ENCODE data around the gene AUTS2. TPM values are rescaled to one million over a fixed set of nuclear protein-coding genes. Genes with fewer than 3 reads are reported as not detected.

Gene AUTS2
- total RNA-seq, 2 experiments from 2014 or later, result 15.2 to 16.3 TPM

DNA sequence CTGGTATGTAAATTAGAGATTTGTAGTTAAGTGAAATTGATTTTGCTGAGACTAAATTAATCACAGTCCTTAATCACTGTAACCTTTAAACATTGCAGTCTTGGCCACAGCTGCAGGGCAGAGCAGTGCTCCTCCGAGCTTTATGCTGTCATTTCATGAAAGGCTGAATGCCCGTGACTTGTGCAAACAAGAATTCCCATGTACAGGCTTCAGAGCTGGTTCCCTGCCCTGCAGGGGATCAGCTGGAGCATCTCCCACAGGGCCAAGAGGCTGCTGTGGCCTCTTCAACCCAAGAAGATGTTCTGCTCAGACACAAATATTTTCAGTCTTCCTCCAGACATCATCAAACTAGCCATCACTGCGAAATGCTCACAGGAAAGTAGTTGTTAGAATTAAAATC lies 419.1 kb downstream of the AUTS2 start:
- ATAC-seq (no peak), DNase-seq (no peak)
- Mint-ChIP-seq H3K27me3 (ENCODE audit: low read depth) (peaks cover 13% of the 10 kb centered on the region), H3K4me3 (no peak overlapping the region), H3K27ac (no peak overlapping the region), H3K4me1 (ENCODE audit: low read depth) (no peaks in the 10 kb centered on the region), H3K36me3 (ENCODE audit: low read depth) (no peaks in the 10 kb centered on the region), H3K9me3 (ENCODE audit: insufficient read depth) (no peaks in the 10 kb centered on the region)
- ChIA-PET POLR2A (no interaction called here), CTCF (no interaction called here)

DNA sequence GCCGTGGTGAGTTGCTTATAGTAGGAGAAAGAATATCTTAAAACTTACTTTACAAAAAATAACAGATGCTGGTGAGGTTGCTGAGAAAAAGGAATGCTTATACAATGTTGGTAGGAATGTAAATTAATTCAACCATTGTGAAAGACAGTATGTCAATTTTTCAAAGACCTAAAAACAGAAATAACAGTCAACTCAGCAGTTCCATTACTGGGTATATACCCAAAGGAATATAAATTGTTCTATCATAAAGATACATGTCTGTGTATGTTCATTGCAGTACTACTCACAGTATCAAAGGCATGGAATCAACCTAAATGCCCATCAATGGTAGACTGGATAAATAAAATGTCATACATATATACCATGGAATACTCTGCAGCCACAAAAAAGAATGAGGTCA lies 420.4 kb downstream of the AUTS2 start:
- POLR2A ChIA-PET, result no interaction called here
- no peak for ATAC-seq
- Mint-ChIP-seq H3K9me3 (ENCODE audit: insufficient read depth) (no peaks in the 10 kb centered on the region), H3K27ac (no peak overlapping the region), H3K4me3 (no peak overlapping the region), H3K27me3 (ENCODE audit: low read depth) (peaks cover 13% of the 10 kb centered on the region), H3K36me3 (ENCODE audit: low read depth) (no peaks in the 10 kb centered on the region), H3K4me1 (ENCODE audit: low read depth) (no peaks in the 10 kb centered on the region)
- CTCF ChIA-PET, result no interaction called here
- no peak for DNase-seq

DNA sequence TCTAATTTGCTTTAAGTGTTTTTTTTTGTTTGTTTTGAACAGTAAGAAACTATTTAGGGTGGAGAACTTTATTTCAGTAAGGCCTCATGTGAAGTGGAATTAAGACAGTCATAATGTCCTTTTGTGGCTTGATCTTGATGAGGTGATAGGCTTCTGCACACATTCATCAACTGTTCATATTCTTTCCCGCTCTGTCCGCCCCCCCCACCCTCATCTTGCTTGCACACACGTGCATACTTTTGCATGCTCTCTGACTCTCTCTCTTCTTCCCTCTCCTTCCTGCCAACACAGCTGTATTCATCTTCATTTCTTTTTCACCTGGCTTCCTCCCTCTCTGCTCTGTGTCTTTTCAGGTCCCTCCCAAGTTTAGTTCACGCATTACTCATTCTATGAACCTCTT lies 429.6 kb downstream of the AUTS2 start:
- Mint-ChIP-seq H3K36me3 (ENCODE audit: low read depth) (no peaks in the 10 kb centered on the region), H3K27ac (no peak overlapping the region), H3K27me3 (ENCODE audit: low read depth) (peaks cover 4% of the 10 kb centered on the region), H3K4me3 (no peak overlapping the region), H3K4me1 (ENCODE audit: low read depth) (no peaks in the 10 kb centered on the region), H3K9me3 (ENCODE audit: insufficient read depth) (no peaks in the 10 kb centered on the region)
- POLR2A ChIA-PET, result no interaction called here
- ATAC-seq (no peak), DNase-seq (no peak)
- CTCF ChIA-PET, result no interaction called here

DNA sequence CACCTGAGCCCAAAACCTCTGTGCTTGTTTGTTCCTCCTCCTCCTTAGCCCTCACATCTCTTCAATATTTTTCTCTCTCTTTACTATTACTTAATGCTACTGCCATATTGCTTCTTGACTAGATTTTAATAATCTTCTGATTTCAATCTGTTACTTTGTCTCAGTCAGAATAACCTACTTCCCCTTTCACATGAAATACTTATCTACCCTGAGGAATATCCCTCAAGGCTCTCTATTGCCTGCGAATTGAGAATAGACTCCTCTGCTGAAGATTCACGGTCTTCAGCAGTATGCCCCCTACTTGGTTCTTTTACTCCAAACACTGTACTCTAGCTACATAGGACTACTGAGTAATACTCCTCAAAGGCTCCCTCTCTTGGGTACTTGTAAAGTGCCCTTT lies 430.3 kb downstream of the AUTS2 start:
- POLR2A ChIA-PET, result no interaction called here
- CTCF ChIA-PET, result no interaction called here
- no peaks in the 10 kb centered on the region for H3K4me1 Mint-ChIP-seq (ENCODE audit: low read depth)
- H3K27me3 Mint-ChIP-seq (ENCODE audit: low read depth), result peaks cover 2% of the 10 kb centered on the region
- DNase-seq, result no peak
- no peak overlapping the region for H3K4me3 Mint-ChIP-seq
- ATAC-seq, result no peak
- H3K9me3 Mint-ChIP-seq (ENCODE audit: insufficient read depth), result no peaks in the 10 kb centered on the region
- no peak overlapping the region for H3K27ac Mint-ChIP-seq
- no peaks in the 10 kb centered on the region for H3K36me3 Mint-ChIP-seq (ENCODE audit: low read depth)

DNA sequence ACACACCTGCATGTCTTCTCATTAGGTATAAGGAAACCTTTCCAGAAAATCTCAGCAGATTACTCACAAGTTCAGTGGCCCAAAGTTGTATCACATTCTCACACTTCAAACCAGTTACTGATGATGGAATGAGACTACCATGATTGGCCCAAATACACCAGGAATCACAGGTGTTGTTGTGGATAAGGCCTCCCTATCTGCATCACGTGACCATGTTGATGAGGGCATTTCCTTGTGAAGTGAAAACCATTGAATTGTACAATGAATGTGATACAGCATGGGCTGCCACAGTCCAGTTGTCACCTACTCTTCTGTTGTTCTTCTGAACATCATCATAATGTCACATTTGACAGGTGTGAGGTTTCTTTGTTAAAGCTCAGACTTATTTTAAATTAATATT lies 431.7 kb downstream of the AUTS2 start:
- Mint-ChIP-seq H3K4me3 (no peak overlapping the region), H3K27ac (no peak overlapping the region), H3K4me1 (ENCODE audit: low read depth) (no peaks in the 10 kb centered on the region), H3K9me3 (ENCODE audit: insufficient read depth) (no peaks in the 10 kb centered on the region), H3K27me3 (ENCODE audit: low read depth) (peaks cover 2% of the 10 kb centered on the region), H3K36me3 (ENCODE audit: low read depth) (no peaks in the 10 kb centered on the region)
- ChIA-PET POLR2A (no interaction called here), CTCF (no interaction called here)
- ATAC-seq, result no peak
- DNase-seq, result no peak

DNA sequence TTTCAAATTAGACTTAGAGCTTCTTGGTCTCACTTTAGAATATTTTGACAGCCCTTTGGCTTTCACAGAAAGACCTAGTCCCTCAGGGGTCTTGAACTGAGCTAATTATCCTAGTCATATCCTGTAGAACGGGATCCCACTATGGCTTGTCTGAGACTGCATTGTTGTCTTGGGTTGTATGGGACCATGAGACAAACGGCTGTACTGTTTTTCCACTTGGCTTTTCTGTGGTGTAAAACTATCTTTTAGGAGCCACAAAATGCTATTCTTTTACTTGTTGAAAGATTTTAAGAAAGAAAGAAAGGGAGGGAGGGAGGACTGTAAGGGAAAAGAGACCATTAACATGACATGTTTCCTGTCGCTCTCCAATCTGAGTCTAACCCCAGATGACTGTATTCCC lies 432.5 kb downstream of the AUTS2 start:
- DNase-seq (no peak), ATAC-seq (no peak)
- POLR2A ChIA-PET, result no interaction called here
- Mint-ChIP-seq H3K9me3 (ENCODE audit: insufficient read depth) (no peaks in the 10 kb centered on the region), H3K36me3 (ENCODE audit: low read depth) (no peaks in the 10 kb centered on the region), H3K27ac (no peak overlapping the region), H3K4me1 (ENCODE audit: low read depth) (no peaks in the 10 kb centered on the region), H3K4me3 (no peak overlapping the region), H3K27me3 (ENCODE audit: low read depth) (peaks cover 2% of the 10 kb centered on the region)
- CTCF ChIA-PET, result no interaction called here

DNA sequence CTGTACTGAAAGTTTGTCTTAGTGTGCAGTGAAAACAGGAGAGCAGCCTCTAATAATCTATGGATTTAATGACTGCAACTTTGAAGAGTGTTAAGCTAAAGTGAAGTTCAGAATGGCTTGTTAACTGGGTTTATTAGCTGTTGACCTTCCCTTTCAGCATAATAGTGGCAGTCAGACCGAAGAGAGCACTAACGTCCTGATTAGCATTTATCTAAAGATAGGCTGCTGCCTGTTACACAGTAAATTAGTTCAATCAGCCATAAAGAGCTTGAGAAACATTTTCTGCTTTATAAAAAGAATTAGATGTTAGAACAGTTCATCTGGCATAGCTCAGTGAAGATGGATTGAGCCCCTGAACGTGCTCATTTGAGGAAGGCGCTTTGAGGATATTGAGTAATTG lies 433.0 kb downstream of the AUTS2 start:
- Mint-ChIP-seq H3K4me1 (ENCODE audit: low read depth) (no peaks in the 10 kb centered on the region), H3K27ac (no peak overlapping the region), H3K27me3 (ENCODE audit: low read depth) (peaks cover 2% of the 10 kb centered on the region), H3K4me3 (no peak overlapping the region), H3K9me3 (ENCODE audit: insufficient read depth) (no peaks in the 10 kb centered on the region), H3K36me3 (ENCODE audit: low read depth) (no peaks in the 10 kb centered on the region)
- no peak for ATAC-seq
- no peak for DNase-seq
- CTCF ChIA-PET, result no interaction called here
- POLR2A ChIA-PET, result no interaction called here

DNA sequence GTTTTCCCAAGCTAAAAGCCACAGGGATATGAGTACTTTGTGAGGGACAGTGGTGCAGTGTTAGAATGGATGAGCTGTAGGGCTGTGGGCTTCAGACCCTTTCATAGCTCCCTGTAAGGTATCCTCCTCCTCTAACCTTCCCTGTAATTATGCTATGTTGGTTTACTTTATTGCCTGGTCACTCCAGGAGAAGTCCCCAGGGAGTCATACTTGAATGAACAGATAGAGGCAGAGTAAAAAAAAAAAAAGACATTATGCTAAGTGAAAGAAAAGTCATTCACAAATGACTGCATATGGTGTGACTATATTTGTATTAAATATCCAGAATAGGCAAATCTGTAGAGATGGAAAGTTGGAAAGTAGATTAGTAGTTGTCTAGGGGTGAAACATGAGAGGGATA lies 434.4 kb downstream of the AUTS2 start:
- Mint-ChIP-seq H3K27me3 (ENCODE audit: low read depth) (peaks cover 2% of the 10 kb centered on the region), H3K27ac (no peak overlapping the region), H3K4me1 (ENCODE audit: low read depth) (no peaks in the 10 kb centered on the region), H3K9me3 (ENCODE audit: insufficient read depth) (no peaks in the 10 kb centered on the region), H3K36me3 (ENCODE audit: low read depth) (no peaks in the 10 kb centered on the region), H3K4me3 (no peak overlapping the region)
- ChIA-PET POLR2A (no interaction called here), CTCF (no interaction called here)
- ATAC-seq, result no peak
- no peak for DNase-seq

DNA sequence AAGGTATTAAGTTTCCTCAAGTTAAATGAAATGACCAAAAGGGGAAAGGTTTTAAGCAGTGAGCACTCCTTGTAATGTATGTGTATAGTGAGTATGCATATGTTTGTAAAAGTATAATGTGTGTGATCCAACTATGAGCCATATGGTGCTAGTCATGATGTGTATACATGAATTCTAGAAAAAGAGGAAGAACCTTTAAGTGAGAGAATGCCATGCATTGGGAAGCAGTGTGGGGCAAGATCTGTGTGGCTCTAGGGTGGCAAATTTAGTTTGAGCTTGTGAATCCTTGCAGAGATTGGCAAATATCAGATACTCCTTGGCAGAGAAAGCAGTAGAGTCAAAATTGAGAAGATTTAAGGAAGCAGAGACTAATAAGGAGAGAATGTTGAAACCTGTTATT lies 435.0 kb downstream of the AUTS2 start:
- ChIA-PET POLR2A (no interaction called here), CTCF (no interaction called here)
- no peak overlapping the region for H3K4me3 Mint-ChIP-seq
- no peak for ATAC-seq
- H3K27me3 Mint-ChIP-seq (ENCODE audit: low read depth), result peaks cover 2% of the 10 kb centered on the region
- no peaks in the 10 kb centered on the region for H3K36me3 Mint-ChIP-seq (ENCODE audit: low read depth)
- DNase-seq, result no peak
- no peaks in the 10 kb centered on the region for H3K4me1 Mint-ChIP-seq (ENCODE audit: low read depth)
- no peaks in the 10 kb centered on the region for H3K9me3 Mint-ChIP-seq (ENCODE audit: insufficient read depth)
- no peak overlapping the region for H3K27ac Mint-ChIP-seq

DNA sequence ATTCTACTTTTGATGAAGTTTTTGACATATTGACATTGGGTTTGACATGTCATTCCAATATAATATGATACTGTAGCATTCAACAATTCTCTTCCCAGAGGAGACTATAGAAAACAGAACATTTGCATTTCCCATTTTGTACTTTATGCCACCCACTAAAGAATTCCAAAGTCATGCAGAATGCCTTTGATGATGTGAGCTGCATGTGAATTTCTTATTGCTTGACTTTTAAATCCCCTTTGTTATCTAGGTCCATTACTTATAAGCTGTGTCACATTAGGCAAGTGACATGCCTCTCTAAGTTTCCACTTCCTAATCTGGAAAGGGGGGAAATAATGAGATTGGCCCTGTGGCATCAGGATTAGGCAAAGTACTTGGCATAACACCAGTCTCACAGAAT lies 436.7 kb downstream of the AUTS2 start:
- Mint-ChIP-seq H3K36me3 (ENCODE audit: low read depth) (no peaks in the 10 kb centered on the region), H3K9me3 (ENCODE audit: insufficient read depth) (no peaks in the 10 kb centered on the region), H3K4me1 (ENCODE audit: low read depth) (no peaks in the 10 kb centered on the region), H3K4me3 (no peak overlapping the region), H3K27me3 (ENCODE audit: low read depth) (peaks cover 2% of the 10 kb centered on the region), H3K27ac (no peak overlapping the region)
- POLR2A ChIA-PET, result no interaction called here
- DNase-seq, result no peak
- CTCF ChIA-PET, result no interaction called here
- ATAC-seq, result no peak

DNA sequence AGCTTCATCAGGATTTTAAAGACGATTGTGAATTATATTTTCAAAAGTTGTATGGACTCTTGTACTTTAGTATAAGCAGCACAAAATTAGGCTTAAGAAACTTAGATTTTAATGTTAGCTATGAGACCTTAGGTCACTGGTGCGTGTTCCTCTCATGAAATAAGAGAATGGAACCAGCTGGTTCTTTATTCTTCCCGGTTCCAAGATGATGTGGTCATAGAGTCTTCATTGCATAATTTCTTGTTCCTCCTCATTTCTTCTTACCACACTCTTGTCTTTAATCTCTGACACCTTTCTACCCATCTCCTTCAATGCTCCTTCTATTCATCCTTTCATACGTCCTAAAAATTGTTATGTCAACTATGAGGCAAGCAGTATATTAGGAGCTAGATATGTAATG lies 437.2 kb downstream of the AUTS2 start:
- DNase-seq (no peak), ATAC-seq (no peak)
- Mint-ChIP-seq H3K4me1 (ENCODE audit: low read depth) (no peaks in the 10 kb centered on the region), H3K4me3 (no peak overlapping the region), H3K27me3 (ENCODE audit: low read depth) (peaks cover 2% of the 10 kb centered on the region), H3K27ac (no peak overlapping the region), H3K9me3 (ENCODE audit: insufficient read depth) (no peaks in the 10 kb centered on the region), H3K36me3 (ENCODE audit: low read depth) (no peaks in the 10 kb centered on the region)
- ChIA-PET CTCF (no interaction called here), POLR2A (no interaction called here)

DNA sequence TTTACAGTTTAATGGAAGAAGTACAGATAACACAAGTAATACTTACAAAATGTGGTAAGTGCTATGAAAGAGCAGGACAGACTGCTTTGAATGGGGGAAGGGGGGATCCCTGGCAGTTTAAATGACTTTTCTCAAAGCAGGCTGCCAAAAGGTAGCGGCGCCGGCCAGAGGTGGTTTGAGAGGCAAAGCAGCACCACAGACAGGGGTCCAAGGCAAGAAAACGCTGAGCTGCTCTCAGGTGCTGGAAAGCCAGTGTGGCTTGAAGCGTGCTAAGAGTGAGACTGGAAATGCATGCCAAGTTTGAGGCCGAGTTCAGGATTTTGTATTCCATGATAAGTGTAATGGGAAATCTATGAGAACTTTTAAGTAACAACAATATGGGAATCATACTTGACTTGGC lies 437.7 kb downstream of the AUTS2 start:
- Mint-ChIP-seq H3K27ac (no peak overlapping the region), H3K27me3 (ENCODE audit: low read depth) (peaks cover 2% of the 10 kb centered on the region), H3K4me1 (ENCODE audit: low read depth) (no peaks in the 10 kb centered on the region), H3K9me3 (ENCODE audit: insufficient read depth) (no peaks in the 10 kb centered on the region), H3K4me3 (no peak overlapping the region), H3K36me3 (ENCODE audit: low read depth) (no peaks in the 10 kb centered on the region)
- CTCF ChIA-PET, result no interaction called here
- ATAC-seq (no peak), DNase-seq (no peak)
- POLR2A ChIA-PET, result no interaction called here

DNA sequence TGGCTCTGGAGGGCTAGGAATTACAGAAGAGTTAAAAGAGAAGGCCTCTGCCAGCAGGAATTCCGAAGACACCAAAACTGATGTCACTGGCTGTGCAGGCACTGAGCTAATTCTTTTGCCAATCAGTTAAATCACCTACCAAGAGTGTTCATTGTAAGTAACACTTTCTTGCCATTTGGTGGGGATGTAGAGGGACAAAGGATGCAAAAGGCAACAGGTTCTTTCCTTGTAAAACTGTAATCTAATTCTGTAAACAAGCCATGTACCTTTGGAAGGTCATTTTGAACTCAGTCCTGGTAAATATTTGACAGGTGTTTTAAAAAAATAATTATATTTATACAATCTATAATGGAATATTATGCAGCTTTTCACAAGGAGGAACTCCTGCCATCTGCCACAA lies 438.4 kb downstream of the AUTS2 start:
- ChIA-PET CTCF (no interaction called here), POLR2A (no interaction called here)
- Mint-ChIP-seq H3K27ac (no peak overlapping the region), H3K4me3 (no peak overlapping the region), H3K4me1 (ENCODE audit: low read depth) (no peaks in the 10 kb centered on the region), H3K36me3 (ENCODE audit: low read depth) (no peaks in the 10 kb centered on the region), H3K9me3 (ENCODE audit: insufficient read depth) (no peaks in the 10 kb centered on the region), H3K27me3 (ENCODE audit: low read depth) (peaks cover 2% of the 10 kb centered on the region)
- ATAC-seq (no peak), DNase-seq (no peak)

All from activated CD8-positive, alpha-beta T cell treated with anti-CD3 and anti-CD28 coated beads, Interleukin-2, amount 10 ng/mL, durations not matched to agents 7 days and 5 days (primary cell).